GM18498 (cell line): ENCODE data around the gene GP1BB.

Experiments used
- ATAC-seq: cut with Tn5 transposase; IDR thresholded peaks from one replicate; pipeline ENCODE4 v1.9.1; 2021; ENCODE audit warnings: mild to moderate bottlenecking, moderate library complexity; ENCODE audit not compliant: unreplicated experiment

The GP1BB gene

GRCh38 chr22:19713650-19714311, 9.6 kb upstream of the GP1BB start:
- no peak for ATAC-seq

- ATAC-seq: no peak
These were observed 8.8 kb upstream of the GP1BB start, which contains the start of gene SEPTIN5 for GRCh38 chr22:19714312-19715187. Gene SEPTIN5 (plus strand): TSS chr22:19714503. CDS start chr22:19714589, 86 bp downstream.

GRCh38 chr22:19715188-19715930, 8.0 kb upstream of the GP1BB start:
- ATAC-seq: no peak

DNA sequence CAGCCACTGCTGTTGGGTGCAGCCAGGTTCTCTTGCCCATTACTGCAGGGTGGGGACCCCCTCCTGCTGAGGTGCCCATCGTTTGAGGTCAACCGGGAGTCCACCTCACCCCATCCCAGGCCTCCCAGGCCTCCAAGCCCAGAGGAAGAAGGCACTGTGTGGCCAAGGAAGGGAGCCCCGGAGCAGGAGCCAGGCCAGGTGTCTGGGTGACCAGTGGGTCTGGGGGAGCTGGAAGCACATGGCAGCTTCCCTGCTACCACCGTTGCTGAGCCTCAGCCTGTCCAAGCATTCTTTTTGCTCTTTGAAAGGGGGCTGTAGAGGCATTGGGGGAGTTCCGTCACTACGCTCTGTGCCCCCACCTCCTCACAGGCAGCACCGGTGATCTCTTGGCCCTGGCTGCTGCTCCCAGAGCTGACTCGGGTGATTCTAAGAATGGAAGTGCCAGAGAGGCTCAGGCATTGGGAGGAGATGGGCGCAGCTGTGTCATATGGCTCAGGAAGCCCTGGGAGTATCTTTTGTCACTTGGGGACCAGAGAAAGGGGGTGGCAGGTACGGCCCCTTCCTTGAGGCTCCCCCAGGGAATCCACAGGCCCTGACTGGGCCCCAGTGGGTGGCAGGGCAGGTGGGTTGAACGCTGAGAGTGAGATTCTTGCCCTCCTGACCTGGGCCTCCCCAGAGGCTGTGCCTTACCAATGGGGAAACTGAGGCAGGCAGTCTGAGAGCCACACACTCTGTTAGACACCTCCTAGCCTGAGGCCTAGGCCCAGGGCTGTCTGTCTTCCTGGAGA, 7.1 kb upstream of the GP1BB start:
- ATAC-seq: no peak

GRCh38 chr22:19716829-19717105, 6.6 kb upstream of the GP1BB start:
- no peak for ATAC-seq

DNA sequence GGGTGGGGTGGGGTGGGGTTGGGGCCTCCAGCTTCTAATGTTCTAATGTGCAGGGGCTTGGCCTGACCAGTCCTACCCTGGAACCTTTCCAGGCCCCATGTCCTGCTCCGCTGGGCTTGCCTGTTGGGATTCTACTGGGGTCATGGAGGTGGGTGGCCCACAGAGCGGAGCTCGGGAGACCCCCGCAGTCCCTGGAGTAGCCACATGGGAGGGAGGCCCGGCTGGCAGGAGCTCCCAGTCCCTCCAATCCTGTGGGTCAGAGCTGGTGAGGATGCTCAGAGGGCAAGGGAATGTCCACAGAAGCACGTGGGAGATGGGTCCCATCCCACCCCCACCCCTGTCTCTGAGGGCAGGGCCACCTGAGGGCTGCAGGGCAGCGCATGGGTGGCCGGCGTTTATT, 6.2 kb upstream of the GP1BB start:
- no peak for ATAC-seq

- ATAC-seq: peak; percentile 55
These were observed 5.5 kb upstream of the GP1BB start for GRCh38 chr22:19717691-19718455.

GRCh38 chr22:19718456-19719049, 4.8 kb upstream of the GP1BB start:
- ATAC-seq: no peak

DNA sequence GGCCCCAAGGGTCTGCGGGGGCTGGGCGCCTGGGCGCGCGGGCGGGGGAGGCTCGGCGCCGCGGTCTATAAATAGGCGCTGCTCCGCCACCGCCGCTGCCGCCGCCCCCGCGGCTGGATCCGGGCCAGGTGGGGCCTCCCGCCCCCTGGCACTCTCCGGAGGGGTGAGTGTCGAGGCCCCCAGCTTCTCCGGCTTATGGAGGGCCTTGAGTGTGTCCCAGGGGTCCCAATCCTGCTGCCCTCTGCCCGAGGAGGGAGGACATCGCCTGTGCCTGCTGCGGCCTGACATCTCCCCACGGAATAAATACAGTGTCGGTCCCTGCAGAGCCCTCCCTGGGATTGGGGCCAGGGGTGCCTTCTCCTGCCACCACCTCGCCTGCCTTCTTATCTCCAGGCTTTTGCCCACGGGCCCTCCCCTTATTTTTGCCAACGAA, 4.3 kb upstream of the GP1BB start:
- ATAC-seq: no peak

- ATAC-seq: no peak
These were observed 3.8 kb upstream of the GP1BB start for GRCh38 chr22:19719488-19720021.

GRCh38 chr22:19720150-19720827, 3.0 kb upstream of the GP1BB start:
- ATAC-seq: no peak

- no peak for ATAC-seq
These were observed 2.4 kb upstream of the GP1BB start for GRCh38 chr22:19720999-19721329.

- no peak for ATAC-seq
These were observed 1.8 kb upstream of the GP1BB start for GRCh38 chr22:19721330-19722177.

DNA sequence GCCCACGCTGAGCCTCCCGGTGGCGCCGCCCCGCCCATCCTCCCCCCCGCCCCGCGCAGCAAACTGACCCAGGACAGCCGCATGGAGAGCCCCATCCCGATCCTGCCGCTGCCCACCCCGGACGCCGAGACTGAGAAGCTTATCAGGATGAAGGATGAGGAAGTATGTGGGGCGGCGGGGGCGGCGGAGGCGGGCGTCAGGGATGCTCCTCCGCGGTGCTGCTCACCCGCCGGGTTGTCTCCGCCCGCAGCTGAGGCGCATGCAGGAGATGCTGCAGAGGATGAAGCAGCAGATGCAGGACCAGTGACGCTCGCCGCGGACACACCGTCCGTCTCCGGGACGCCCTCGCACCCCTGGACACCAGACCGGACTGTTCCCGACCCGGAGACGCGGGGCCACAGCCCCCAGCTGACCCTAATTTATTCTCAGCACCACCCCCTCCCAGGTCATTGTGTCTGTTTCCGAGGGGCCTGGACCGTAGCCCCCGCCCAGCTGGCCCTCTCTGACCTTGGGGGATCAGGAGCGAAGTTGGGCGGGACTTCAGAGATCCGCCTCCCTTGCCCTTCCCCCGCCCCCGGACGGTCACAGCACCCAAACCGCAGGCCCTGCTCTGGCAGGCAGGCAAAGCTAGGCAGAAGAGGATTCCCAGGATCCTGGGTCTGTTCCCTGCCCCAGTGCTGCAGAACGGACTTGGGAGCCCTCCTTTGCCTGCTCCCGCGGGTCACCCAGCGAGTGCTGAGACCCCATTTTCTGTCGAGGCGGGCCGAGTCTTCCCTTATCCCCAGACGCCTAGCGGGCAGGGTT, 959 bp upstream of the GP1BB start:
- ATAC-seq: no peak

DNA sequence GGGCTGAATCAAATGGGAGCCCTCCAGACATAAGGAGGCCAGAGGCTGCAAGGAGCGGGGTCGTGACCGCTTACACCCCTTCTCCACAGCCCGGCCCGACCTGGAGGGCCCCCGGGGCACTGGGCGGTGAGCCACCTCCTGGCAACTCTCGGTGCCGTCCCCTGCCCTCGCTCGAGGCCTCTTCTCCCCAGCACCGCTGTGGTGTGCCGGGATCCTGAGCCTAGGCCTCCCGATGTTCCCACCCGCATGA, 432 bp upstream of the GP1BB start:
- no peak for ATAC-seq

DNA sequence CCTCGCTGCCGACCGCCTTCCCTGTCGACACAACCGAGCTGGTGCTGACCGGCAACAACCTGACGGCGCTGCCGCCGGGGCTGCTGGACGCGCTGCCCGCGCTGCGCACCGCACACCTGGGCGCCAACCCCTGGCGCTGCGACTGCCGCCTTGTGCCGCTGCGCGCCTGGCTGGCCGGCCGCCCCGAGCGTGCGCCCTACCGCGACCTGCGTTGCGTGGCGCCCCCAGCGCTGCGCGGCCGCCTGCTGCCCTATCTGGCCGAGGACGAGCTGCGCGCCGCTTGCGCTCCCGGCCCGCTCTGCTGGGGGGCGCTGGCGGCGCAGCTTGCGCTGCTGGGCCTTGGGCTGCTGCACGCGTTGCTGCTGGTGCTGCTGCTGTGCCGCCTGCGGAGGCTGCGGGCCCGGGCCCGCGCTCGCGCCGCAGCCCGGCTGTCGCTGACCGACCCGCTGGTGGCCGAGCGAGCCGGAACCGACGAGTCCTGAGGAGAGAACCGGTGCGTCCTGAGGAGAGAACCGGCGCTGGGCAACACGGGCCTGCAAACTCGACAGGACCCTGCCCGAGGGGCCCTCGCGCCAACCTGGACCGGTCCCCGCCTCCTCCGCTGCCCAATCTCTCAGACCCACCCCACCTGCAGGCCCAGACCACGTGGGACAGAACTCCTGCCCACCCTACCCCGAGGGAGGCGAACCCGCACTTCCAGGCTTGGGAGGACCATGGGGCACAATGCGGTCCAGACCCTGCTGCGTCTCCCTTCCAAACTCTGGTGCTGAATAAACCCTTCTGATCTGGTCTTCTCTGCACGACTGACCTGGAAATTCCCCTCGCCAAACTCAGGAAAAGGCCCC, 866 bp downstream of the GP1BB start:
- ATAC-seq: no peak
